Measurements from ENCODE around the gene RAD51B. TPM values are rescaled to one million over a fixed set of nuclear protein-coding genes. Genes with fewer than 3 reads are reported as not detected.

RAD51B gene
- total RNA-seq, 1 experiment from 2014 or later: 16.7 TPM

- Mint-ChIP-seq H3K36me3 (ENCODE audit: insufficient read depth in 1 of 3, low read depth in 3 of 3) (no peaks in the 10 kb centered on the region), H3K27ac (peak overlapping the region in 2 of 3 experiments; percentile 14 to 55; a peak in 2 of 7 replicates), H3K27me3 (ENCODE audit: low read depth) (peaks cover 4% of the 10 kb centered on the region), H3K4me3 (no peak overlapping the region), H3K9me3 (no peaks in the 10 kb centered on the region), H3K4me1 (peaks cover 34 to 37% of the 10 kb centered on the region in 2 experiments)
- no peak overlapping the region for H2BK12ac ChIP-seq (ENCODE audit: insufficient read length, low read depth, low read length)
- no peak overlapping the region for H2BK120ac ChIP-seq (ENCODE audit: low read depth, low read length, poor library complexity, severe bottlenecking)
- H2AK5ac ChIP-seq (ENCODE audit: insufficient read length, low read length): no peak overlapping the region
- TF ChIP-seq, protein P1, sequence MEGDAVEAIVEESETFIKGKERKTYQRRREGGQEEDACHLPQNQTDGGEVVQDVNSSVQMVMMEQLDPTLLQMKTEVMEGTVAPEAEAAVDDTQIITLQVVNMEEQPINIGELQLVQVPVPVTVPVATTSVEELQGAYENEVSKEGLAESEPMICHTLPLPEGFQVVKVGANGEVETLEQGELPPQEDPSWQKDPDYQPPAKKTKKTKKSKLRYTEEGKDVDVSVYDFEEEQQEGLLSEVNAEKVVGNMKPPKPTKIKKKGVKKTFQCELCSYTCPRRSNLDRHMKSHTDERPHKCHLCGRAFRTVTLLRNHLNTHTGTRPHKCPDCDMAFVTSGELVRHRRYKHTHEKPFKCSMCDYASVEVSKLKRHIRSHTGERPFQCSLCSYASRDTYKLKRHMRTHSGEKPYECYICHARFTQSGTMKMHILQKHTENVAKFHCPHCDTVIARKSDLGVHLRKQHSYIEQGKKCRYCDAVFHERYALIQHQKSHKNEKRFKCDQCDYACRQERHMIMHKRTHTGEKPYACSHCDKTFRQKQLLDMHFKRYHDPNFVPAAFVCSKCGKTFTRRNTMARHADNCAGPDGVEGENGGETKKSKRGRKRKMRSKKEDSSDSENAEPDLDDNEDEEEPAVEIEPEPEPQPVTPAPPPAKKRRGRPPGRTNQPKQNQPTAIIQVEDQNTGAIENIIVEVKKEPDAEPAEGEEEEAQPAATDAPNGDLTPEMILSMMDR (conservative IDR thresholded peaks at IDR 0.05): peak; percentile 39; the same call in 2 of the 3 replicates
- H4K20me1 ChIP-seq (ENCODE audit: control insufficient read depth, insufficient read depth, insufficient read length): no peaks in the 10 kb centered on the region
- no peak for DNase-seq
- H3K18ac ChIP-seq (ENCODE audit: insufficient read length, low read depth, low read length): no peak overlapping the region
- H4K8ac ChIP-seq (replicated peaks; ENCODE audit: insufficient read length, low read depth, low read length): no peak overlapping the region
- no peak overlapping the region for H2BK15ac ChIP-seq (ENCODE audit: low read depth, low read length)
- no peak overlapping the region for H3K4ac ChIP-seq (ENCODE audit: low read depth, low read length)
- H3K27me3 ChIP-seq (ENCODE audit: insufficient read depth, low read length): no peaks in the 10 kb centered on the region
- H2AFZ ChIP-seq (ENCODE audit: low read length): no peak overlapping the region
- no peak overlapping the region for H4K91ac ChIP-seq (ENCODE audit: insufficient read length, low read depth, low read length)
- H3K14ac ChIP-seq (ENCODE audit: insufficient read depth, low read length): no peak overlapping the region
- H3K9me3 ChIP-seq (ENCODE audit: control insufficient read depth, low read depth, low read length): no peaks in the 10 kb centered on the region
- H3T11ph ChIP-seq (ENCODE audit: low read length): no peak overlapping the region
- no peak overlapping the region for H3K4me2 ChIP-seq (ENCODE audit: insufficient read depth, insufficient read length, low read length)
- no CpG with 5 or more reads among the region's 6 CpGs for WGBS (ENCODE audit: extremely low coverage, insufficient read length, low lambda C conversion rate)
- H3K79me1 ChIP-seq (ENCODE audit: insufficient read depth, low read depth, low read length, poor library complexity, severe bottlenecking): no peaks in the 10 kb centered on the region
- no peak overlapping the region for H3K56ac ChIP-seq (ENCODE audit: insufficient read length, low read depth, low read length)
- no peak overlapping the region for H3K23ac ChIP-seq (ENCODE audit: insufficient read length, low read depth, low read length)
- H3K79me2 ChIP-seq (ENCODE audit: insufficient read depth, low read length): no peaks in the 10 kb centered on the region
- no peak overlapping the region for H3K27ac ChIP-seq (ENCODE audit: insufficient read length, low read depth, low read length)
- no peak overlapping the region for H3K9ac ChIP-seq (ENCODE audit: extremely low read depth, insufficient read length, low read length)
- H3K23me2 ChIP-seq (ENCODE audit: insufficient read length, low read depth, low read length, poor library complexity, severe bottlenecking): no peaks in the 10 kb centered on the region
- no peak overlapping the region for H2BK5ac ChIP-seq (ENCODE audit: insufficient read length, low read length)
- no peak overlapping the region for H2BK20ac ChIP-seq (ENCODE audit: low read depth, low read length, poor library complexity, severe bottlenecking)
- H3K4me1 ChIP-seq (ENCODE audit: insufficient read depth, low read length): peaks cover 7% of the 10 kb centered on the region; the same call in 1 of the 2 replicates
- H4K5ac ChIP-seq (ENCODE audit: insufficient read length, low read depth, low read length): no peak overlapping the region
Observed at GRCh38 chr14:68491793-68492192, 672.2 kb downstream of the RAD51B start.
